ENCODE results near the gene RRM2. TPM values are rescaled to one million over a fixed set of nuclear protein-coding genes. Genes with fewer than 3 reads are reported as not detected.

The RRM2 gene
- total RNA-seq, 1 donor from 2014 or later: 1.8 TPM

DNA sequence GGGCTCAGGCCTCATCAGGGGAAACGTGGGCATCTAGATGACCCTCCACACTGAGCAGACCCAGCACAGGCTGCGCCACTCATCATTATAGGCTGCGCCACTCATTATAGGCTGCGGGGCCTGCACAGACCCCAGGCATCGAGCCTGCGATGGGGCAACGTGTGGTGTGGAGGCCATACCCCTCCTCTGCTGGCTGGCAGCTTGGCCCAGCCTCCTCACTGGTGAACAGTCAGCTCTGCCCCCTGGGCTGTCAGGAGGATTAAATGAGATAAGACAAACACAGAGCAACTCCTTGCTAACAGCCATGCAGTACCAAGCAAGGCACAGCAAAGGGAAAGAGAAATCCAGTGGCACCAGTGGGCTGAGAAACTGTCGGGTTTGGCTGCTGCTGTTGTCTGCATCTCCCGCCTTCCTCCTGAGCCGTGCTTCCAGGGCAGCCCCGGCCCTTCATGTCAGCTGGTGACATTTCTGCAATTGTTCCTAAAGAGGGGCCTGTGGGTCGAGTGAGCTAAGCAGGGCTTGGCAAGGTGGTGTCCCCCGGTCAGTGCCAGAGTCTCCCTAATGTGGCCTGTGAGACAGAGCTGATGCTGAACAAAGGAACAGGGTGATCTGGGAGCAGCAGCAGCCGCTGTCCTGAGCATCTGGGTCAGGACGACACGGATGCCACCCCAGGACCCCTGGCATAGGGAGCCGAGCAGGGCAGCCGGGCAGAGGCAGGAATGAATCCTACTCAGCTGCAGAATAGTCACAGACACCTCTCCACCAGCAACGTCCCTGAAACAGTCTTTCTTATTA, 48.7 kb downstream of the RRM2 start:
- TF ChIP-seq, protein P1, sequence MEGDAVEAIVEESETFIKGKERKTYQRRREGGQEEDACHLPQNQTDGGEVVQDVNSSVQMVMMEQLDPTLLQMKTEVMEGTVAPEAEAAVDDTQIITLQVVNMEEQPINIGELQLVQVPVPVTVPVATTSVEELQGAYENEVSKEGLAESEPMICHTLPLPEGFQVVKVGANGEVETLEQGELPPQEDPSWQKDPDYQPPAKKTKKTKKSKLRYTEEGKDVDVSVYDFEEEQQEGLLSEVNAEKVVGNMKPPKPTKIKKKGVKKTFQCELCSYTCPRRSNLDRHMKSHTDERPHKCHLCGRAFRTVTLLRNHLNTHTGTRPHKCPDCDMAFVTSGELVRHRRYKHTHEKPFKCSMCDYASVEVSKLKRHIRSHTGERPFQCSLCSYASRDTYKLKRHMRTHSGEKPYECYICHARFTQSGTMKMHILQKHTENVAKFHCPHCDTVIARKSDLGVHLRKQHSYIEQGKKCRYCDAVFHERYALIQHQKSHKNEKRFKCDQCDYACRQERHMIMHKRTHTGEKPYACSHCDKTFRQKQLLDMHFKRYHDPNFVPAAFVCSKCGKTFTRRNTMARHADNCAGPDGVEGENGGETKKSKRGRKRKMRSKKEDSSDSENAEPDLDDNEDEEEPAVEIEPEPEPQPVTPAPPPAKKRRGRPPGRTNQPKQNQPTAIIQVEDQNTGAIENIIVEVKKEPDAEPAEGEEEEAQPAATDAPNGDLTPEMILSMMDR (IDR thresholded peaks at IDR 0.05; ENCODE audit: insufficient read depth, low read length, severe bottlenecking): no peak
- FAIRE-seq (no peak), DNase-seq (ENCODE audit: low read depth) (no peak)
- no peaks in the 10 kb centered on the region for H3K27me3 ChIP-seq (ENCODE audit: control insufficient read depth, insufficient read depth, low read length)
- no peak overlapping the region for H3K4me3 ChIP-seq (ENCODE audit: low read depth, low read length)
- H3K36me3 ChIP-seq (ENCODE audit: control insufficient read depth, insufficient read depth, low read length): no peaks in the 10 kb centered on the region

DNA sequence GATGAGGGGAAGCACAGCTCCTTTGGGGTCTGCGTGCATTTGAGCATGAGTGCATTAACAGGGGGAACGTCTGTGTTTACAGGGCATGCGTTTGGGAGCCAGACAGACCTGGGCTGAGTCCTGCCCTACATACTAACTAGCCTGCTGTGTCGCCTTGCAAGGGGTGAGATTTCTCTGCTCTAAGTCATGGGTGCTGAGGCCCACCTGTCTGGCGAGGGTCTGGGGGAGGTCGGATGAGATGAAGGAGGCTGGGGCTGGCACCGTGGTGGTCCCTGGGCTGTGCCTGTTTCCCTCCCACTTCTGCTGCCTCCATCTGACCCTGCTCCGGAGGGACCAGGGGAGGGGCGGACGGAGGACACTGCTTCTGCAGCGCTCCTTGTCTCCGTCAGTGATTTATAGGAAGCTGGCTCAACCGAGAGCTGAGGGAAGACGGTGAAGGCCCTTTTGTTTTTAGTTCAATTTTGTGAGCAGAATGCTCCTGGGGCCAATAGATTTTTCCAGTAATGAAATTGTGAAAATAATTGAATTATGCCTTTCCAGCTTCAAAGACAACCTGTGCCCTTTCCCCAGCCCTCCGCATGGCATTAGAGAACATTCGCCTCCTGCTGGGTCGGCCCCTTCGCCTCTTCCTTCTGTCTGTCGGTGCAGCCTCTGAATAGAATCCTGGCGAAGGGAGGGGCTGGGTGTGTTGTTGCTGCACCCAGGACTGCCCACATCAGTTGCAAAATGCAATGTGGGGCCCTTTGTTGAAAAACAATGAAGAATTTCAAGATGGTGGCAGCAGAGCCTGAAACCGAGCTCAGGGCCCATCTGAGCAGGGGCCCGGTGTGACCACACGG, 49.7 kb downstream of the RRM2 start:
- FAIRE-seq: peak; percentile 36
- Histone ChIP-seq H3K4me3 (ENCODE audit: low read depth, low read length) (no peak overlapping the region), H3K36me3 (ENCODE audit: control insufficient read depth, insufficient read depth, low read length) (no peaks in the 10 kb centered on the region), H3K27me3 (ENCODE audit: control insufficient read depth, insufficient read depth, low read length) (no peaks in the 10 kb centered on the region)
- TF ChIP-seq, protein P1 (IDR thresholded peaks at IDR 0.05; ENCODE audit: insufficient read depth, low read length, severe bottlenecking): no peak
- DNase-seq (ENCODE audit: low read depth): no peak

DNA sequence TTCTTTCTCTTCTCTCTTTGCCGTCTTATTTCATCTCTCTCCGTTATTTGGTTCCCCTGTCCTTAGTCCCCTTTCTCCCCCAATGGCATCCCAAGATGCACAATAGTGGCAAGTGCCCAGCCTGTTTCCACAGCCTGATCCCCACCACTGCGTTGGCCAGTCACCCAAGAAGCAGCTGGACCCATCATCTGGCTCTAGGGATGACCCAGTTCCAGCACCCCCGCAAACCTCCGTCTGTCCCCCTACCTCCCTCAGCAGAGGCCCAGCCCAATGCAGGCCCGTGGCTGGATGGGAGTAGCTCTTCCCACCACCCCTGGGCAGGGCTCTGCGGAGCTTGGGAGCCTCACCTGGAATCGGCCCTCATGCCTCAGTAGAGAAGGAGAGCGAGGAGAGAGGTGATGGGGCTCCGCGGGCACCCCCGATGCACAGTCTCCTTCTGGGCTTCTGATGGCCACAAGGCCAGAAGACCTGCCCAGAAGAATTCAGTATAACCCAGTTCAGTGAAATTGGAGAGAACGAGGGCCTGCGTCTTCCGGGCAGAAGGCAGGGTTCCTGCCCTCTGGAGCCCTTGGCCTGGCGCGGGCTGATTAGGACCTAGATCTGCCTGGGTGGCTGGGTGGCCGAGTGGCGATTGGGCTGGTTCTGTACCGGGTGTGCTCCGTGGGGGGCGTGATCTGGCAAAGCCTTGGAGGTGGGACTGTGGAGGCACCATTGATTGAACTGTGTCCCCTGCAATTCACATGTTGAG, 50.9 kb downstream of the RRM2 start:
- TF ChIP-seq, protein P1 (IDR thresholded peaks at IDR 0.05; ENCODE audit: insufficient read depth, low read length, severe bottlenecking): no peak
- DNase-seq (ENCODE audit: low read depth) (no peak), FAIRE-seq (no peak)
- no peaks in the 10 kb centered on the region for H3K27me3 ChIP-seq (ENCODE audit: control insufficient read depth, insufficient read depth, low read length)
- no peaks in the 10 kb centered on the region for H3K36me3 ChIP-seq (ENCODE audit: control insufficient read depth, insufficient read depth, low read length)
- no peak overlapping the region for H3K4me3 ChIP-seq (ENCODE audit: low read depth, low read length)

DNA sequence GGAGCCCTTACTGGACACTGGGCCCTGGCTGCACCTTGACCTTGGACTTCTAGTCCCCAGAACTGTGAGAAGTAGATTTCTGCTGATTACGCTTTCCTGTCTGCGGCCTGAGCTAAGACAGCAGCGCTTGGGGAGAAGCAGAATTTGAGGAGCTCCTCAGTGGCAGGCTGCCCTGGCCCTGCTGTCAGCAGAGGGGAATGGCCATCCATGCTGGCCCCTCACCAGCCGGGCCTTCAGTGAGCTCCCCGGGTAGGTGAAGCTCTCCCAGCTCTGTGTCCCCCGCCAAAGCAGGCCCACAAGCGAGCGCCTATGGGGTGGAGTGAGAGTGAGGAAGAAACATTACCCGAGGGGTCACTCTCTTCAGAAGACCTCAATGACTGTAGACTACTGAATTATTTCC, 51.6 kb downstream of the RRM2 start:
- TF ChIP-seq, protein P1 (IDR thresholded peaks at IDR 0.05; ENCODE audit: insufficient read depth, low read length, severe bottlenecking): no peak
- no peak for FAIRE-seq

GRCh38 chr2:10175441-10175840, 52.9 kb downstream of the RRM2 start:
- no peaks in the 10 kb centered on the region for H3K36me3 ChIP-seq (ENCODE audit: control insufficient read depth, insufficient read depth, low read length)
- H3K27me3 ChIP-seq (ENCODE audit: control insufficient read depth, insufficient read depth, low read length): no peaks in the 10 kb centered on the region
- DNase-seq (ENCODE audit: low read depth) (no peak), FAIRE-seq (no peak)
- no peak overlapping the region for H3K4me3 ChIP-seq (ENCODE audit: low read depth, low read length)
- TF ChIP-seq, protein P1 (IDR thresholded peaks at IDR 0.05; ENCODE audit: insufficient read depth, low read length, severe bottlenecking): no peak

More for the DNA sequence above, 51.6 kb downstream of the RRM2 start:
- no peak overlapping the region for H3K4me3 ChIP-seq (ENCODE audit: low read depth, low read length)
- H3K27me3 ChIP-seq (ENCODE audit: control insufficient read depth, insufficient read depth, low read length): no peaks in the 10 kb centered on the region
- H3K36me3 ChIP-seq (ENCODE audit: control insufficient read depth, insufficient read depth, low read length): no peaks in the 10 kb centered on the region
- DNase-seq (ENCODE audit: low read depth): no peak
